Raji (cell line): Measurements from ENCODE around the gene ZFP62.

Source experiments
- POLR2A ChIP-seq: IDR thresholded peaks from 2 replicates; pipeline ENCODE4 v1.6.1; 2011; ENCODE audit warnings: low read depth, low read length, control low read depth; ENCODE audit not compliant: insufficient read depth

ZFP62 gene

DNA sequence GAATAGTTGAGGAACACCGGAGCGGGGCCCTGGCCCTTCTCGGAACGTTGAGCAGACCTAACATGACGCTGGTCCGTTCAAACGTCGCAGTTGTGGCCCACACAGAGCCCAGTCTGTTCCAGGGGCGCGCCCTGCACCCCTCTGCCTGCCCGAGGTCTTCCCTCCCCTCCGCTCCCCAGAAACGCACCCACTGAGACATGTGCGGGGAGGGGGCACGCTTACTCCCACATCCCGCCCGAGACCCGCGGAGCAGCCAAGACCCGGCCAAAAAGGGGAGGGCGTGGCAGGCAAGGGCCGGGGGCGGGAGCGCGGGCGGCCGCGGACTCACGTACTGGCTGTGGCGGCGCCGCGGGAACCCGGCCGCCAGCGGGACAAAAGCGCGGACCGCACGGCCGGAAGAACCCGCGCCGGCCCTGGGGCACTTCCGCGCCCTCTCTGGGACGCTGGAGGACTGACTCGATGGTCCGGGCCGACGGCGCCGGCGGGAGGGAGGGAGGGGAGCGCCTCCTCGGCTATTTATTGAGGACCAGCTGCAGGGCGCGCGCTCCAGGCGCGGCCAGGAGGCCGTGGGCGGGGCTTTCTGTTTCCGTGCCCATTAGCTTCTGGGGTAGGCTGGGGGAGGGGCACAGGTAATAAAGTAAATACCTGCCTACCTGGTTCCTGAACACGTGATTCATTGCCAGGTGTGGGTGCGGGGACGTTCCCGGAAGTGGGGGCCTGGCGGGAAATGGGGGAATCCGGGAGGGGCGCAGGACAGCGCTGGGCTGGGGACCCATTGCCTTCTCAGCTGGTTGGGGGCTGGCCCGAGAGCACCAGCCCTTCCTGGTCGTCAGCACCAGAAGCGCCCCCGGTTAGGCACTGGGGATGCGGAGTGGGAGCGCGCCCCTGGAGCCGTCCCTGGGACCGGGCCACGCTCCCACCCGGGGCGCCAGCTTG is at the start of gene ZFP62:
Gene ZFP62, minus strand, starts transcription at position 390 of the 936 bp plus-strand sequence. Its CDS starts 57 bp downstream, at position 333.
- peak; percentile 58 for TF ChIP-seq POLR2A

DNA sequence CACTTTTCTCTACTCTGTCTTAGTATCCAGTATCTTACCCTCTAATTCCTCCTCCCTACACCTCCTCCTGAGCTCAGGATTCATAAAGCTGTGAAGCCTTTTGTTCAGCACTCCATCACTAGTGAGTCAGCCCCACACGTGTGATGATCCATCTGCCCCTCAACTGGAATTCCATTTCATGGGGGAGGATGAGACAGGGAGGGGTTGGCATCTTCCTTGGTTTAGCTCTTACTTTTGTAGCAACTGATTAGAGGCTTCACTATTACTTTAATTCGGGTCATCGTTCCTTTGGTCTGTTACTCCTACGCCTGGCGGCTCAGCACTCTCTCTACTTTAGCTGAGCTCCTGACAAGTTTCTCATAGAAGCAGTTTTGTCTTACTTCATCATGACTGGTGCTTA is 49.7 kb upstream of the ZFP62 start:
- TF ChIP-seq POLR2A, result no peak

DNA sequence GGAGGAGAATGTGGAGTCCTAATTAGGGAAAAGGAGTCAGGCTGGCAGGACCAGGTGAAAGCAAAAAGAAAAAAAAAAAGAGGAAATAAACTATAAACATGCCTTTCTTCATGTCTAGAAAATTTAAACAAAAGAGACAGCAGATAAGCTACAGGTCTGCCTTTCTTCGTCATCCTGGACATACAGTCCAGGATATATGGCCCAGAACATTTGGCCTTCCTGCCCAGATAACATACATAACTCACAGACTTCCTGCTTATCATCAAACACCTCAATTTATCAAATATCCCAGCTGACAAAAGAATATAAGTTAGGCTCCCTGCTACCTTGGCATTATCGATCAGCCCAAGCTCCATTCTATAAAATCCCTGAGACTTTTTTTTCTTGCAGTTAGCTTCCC is 49.1 kb upstream of the ZFP62 start:
- no peak for TF ChIP-seq POLR2A

- no peak for TF ChIP-seq POLR2A
These were observed 48.7 kb upstream of the ZFP62 start for GRCh38 chr5:180909782-180910181.

DNA sequence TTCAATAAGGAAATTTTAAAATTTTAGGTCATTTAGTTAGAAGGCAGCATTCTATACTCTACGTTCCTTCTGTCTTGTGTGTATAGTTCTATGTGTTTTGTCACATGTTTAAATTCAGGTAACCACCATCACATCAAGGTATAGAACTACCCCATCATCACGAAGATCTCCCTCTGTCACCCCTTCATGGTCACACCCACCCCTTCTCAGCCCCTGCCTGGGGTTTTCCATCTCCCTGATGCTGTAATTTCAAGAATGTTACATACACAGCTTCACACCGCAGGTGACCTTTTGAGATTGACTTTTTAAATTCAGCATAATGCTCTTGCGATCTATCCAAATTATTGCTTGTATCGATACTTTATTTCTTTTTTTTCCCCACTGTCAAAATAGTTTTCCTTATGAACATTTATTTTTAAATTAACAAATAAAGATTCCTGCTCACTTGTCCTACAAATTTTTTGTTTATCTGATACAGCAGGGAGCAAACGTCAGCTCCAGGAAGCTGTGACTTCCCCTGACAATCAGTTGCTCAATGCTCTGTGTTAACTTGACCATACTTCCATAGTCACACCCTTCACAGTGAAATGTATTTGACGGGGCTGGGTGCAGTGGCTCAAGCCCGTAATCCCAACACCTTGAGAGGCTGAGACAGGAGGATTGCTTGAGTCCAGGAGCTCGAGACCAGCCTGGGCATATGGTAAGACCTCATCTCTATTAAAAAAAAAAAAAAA is 48.1 kb upstream of the ZFP62 start:
- TF ChIP-seq POLR2A, result no peak

DNA sequence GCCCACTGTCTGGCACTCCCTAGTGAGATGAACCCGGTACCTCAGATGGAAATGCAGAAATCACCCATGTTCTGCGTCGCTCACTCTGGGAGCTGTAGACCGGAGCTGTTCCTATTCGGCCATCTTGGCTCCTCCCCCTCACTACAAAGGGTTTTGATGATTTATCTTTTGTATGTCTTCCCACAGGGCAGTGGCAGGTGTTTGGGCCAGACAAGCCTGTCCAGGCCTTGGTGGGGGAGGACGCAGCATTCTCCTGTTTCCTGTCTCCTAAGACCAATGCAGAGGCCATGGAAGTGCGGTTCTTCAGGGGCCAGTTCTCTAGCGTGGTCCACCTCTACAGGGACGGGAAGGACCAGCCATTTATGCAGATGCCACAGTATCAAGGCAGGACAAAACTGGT is 47.3 kb upstream of the ZFP62 start:
- no peak for TF ChIP-seq POLR2A

DNA sequence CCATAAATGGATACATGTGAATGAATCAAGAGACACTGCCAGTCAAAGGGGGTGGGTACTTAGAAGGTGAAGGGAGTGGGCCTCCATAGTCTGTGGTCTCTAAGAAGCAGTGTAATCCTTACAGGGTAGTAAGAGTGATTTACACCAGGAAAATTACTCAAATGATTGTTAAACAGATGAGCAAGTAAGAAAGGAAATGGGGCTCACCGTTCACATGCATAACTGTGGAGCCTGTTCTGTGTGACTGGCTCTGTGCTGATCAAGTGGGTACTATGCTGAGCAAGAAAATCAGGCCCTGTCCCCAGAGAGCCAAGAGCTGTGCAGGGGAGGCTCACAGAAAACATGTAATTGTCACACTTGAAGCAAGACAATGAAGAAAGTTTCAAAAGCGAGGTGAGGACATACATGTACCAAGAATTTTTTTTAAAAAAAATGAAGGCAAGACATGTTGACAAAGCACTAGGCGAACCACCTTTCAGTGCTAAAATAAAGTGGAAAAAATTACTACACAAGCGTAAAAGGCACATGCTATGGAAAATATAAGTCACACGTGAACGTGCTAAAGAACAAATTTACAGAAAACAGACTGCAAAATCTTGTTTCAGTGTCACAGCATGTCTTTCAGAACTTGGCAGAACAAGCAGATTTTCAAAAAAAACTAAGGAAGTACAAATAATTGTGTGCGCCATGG is 40.4 kb upstream of the ZFP62 start:
- no peak for TF ChIP-seq POLR2A

DNA sequence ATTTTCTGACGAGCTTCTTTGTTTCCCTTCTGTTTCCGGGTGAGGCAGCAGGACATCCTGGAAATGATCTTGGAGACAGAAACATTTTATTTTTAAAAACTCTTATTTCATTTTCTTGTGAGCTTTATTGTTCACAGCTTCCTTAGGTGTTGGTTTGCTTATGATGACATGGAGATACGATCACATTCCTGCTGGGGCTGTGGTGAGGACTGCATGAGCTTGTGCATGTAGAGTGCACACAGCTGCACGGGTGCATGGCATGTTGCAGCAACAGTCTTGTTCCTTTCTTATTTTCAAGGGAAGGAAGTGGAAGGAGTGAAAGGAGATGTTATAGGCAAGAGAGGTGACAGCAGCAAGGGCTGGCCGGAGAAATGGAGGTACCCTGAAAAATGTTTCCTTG is 39.1 kb upstream of the ZFP62 start:
- no peak for TF ChIP-seq POLR2A

DNA sequence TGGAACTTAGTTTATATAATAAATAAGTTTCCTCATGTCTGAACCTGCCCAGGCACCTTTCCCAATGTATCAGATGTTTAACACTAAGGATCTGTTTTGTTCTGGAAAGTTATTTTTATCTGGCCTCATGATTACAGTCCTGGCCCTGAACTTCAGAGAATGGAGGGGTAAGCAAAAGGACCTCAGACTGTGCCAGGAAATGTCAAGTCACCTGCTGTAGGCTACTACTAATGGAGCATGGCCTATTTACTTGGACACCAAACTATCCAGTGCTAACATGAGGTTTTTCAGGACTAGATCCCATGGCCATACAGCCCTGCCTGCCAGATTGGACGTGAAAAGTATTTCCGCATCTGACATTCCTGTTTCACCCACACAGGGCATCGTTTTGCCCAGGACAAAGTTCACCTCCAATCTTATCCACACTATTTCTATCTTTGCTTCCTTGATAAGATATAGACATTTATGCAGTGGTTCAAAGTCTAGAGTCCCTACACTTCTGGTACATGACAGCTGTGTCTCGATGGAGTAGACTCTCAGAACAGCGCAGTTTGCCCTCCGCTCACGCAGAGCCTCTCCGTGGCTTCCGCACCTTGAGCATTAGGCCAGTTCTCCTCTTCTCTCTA is 37.7 kb upstream of the ZFP62 start, which contains the start of gene BTNL8:
Gene BTNL8, plus strand, starts transcription at position 539 of the 626 bp plus-strand sequence. CDS start 152 bp downstream, outside the sequence.
- no peak for TF ChIP-seq POLR2A

GRCh38 chr5:180889381-180889780 is 28.3 kb upstream of the ZFP62 start:
- no peak for TF ChIP-seq POLR2A

- no peak for TF ChIP-seq POLR2A
These were observed 14.9 kb upstream of the ZFP62 start for GRCh38 chr5:180875860-180876426.

DNA sequence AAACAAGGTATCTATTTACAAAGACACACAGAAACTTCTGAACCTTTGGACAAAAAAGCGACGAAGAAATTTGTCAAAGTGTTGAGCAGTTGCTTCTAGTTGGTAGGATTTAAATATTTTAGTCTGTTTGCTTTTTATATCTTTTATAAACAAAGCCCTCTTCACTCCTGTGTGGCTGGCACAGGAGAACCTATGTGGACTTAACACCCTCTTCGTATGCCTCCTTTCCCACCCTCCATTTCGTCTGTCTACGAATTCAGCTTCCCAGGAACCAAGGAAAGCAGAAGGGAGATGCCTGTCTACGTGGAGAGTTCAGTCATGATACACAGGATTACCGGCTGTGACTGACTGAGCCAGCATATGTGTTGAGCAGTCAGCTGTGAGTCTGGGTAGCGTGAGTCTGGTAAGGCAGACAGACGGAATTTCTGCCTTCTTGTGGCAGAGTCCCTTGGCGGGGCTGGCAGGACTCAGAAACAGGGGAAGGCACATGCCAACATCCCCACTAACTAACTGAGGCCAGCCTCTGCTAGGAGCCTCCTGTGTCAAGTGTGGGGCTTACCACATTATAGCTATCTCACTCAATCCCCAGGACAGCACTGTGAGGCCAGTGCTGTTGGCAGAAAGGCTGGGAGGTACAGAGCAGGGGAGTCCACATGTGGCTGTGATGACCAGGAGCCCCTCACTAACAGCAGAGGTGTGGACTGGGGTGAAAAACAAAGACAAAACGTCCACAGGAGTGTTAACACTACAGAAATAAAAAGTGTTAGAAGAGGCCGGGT is 13.9 kb upstream of the ZFP62 start:
- TF ChIP-seq POLR2A, result no peak

DNA sequence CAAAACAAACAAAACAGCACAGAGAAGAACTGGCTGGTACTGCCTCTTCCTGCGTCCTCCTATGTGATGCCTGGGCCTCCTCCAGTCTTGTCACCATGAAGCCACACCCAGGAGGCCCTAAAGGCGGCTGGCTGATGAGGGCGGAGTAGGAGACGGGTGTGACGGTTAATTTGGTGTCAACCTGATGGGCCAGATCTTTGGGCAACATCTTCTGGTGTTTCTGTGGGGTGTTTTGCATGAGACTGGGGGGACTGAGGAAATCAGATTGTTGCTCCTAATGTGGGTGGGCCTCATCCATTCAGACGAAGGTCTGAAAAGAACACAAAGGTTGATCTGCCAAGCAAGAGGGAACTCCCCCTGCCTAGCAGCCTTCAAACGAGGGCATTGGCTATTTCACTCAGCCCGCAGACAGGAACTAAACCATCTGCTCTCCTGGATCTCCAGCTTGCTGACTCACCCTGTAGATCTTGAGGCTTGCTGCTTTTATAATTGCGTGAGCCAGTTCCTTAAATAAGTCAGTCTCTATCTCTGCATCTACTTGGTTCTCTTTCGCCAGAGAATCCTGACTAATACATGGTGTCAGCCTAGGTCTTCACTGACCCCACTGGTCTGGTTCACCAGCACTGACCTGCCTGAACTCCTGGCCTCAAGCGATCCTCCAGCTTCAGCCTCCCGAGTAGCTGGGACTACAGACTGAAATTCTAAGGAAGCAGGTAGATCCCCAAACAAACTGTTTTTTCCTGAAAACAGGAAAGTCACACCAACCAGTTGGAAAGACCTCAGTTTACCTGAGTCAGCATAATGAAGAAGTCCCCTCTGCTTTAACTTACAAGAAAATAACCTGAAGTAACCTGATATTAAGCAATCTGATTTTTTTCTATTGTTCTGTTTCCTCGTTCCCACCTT is 12.8 kb upstream of the ZFP62 start:
- TF ChIP-seq POLR2A, result no peak

DNA sequence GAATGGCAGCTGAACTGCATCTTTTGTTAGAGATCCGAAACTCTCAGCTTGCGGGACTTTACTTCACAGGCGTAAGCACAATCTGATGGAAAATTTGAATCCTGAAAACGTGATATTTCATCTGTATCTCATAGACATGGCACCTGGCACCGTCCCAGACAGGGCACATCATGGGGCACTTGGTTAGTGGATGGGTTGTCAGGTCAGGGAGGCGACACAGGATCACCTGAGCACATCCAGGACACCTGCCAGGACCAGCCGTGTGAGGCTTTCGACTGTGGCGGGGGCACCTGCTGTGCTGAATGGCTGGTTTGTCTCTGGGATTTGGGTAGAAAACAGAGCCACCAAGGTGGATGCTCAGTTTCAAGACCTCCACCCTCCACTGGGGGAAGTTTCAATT is 11.3 kb upstream of the ZFP62 start:
- TF ChIP-seq POLR2A, result no peak
